H9 (cell line): ENCODE results near the gene CCDC182. TPM values are rescaled to one million over a fixed set of nuclear protein-coding genes. Genes with fewer than 3 reads are reported as not detected.

ENCODE experiments used
- DNase-seq: peaks from one replicate; pipeline ENCODE4 v3.0.0-alpha.2; 2017
- H2AFZ ChIP-seq: one replicate; pipeline ENCODE4 v1.6.1; 2013; ENCODE audit warnings: mild to moderate bottlenecking, low read length, control low read depth, moderate library complexity
- H2AK5ac ChIP-seq: 2 replicates; pipeline ENCODE4 v1.6.1; 2013; ENCODE audit warnings: low read length, control low read depth, mixed read lengths; ENCODE audit not compliant: insufficient read length
- H2BK120ac ChIP-seq: one replicate; pipeline ENCODE4 v1.6.1; 2013; ENCODE audit warnings: low read depth, mild to moderate bottlenecking, low read length, control low read depth, inconsistent platforms; ENCODE audit not compliant: poor library complexity, severe bottlenecking
- H2BK12ac ChIP-seq: 2 replicates; pipeline ENCODE4 v1.6.1; 2013; ENCODE audit warnings: low read length, control low read depth, mixed read lengths, low read depth; ENCODE audit not compliant: insufficient read length
- H2BK15ac ChIP-seq: 2 replicates; pipeline ENCODE4 v1.6.1; 2013; ENCODE audit warnings: low read depth, low read length, control low read depth
- H2BK20ac ChIP-seq: one replicate; pipeline ENCODE4 v1.6.1; 2013; ENCODE audit warnings: low read depth, mild to moderate bottlenecking, low read length, control low read depth, inconsistent platforms; ENCODE audit not compliant: poor library complexity, severe bottlenecking
- H2BK5ac ChIP-seq: 2 replicates; pipeline ENCODE4 v1.6.1; 2013; ENCODE audit warnings: low read length, control low read depth, mixed read lengths; ENCODE audit not compliant: insufficient read length
- H3K14ac ChIP-seq: 2 replicates; pipeline ENCODE4 v1.6.1; 2013; ENCODE audit warnings: low read length, control low read depth; ENCODE audit not compliant: insufficient read depth
- H3K18ac ChIP-seq: 2 replicates; pipeline ENCODE4 v1.6.1; 2013; ENCODE audit warnings: low read depth, mild to moderate bottlenecking, mixed read lengths, low read length, control low read depth; ENCODE audit not compliant: insufficient read length
- H3K23ac ChIP-seq: 2 replicates; pipeline ENCODE4 v1.6.1; 2013; ENCODE audit warnings: low read length, control low read depth, mixed read lengths, low read depth; ENCODE audit not compliant: insufficient read length
- H3K23me2 ChIP-seq: 2 replicates; pipeline ENCODE4 v1.6.1; 2013; ENCODE audit warnings: low read depth, mild to moderate bottlenecking, mixed read lengths, low read length, control low read depth; ENCODE audit not compliant: insufficient read length, poor library complexity, severe bottlenecking
- H3K27ac ChIP-seq: 2 replicates; pipeline ENCODE4 v1.5.1; 2013; ENCODE audit warnings: low read length, control low read depth, mixed read lengths, low read depth; ENCODE audit not compliant: insufficient read length
- H3K27me3 ChIP-seq: 2 replicates; pipeline ENCODE4 v1.6.1; 2013; ENCODE audit warnings: low read length, control low read depth, inconsistent platforms; ENCODE audit not compliant: insufficient read depth
- H3K4ac ChIP-seq: 2 replicates; pipeline ENCODE4 v1.6.1; 2013; ENCODE audit warnings: low read depth, mild to moderate bottlenecking, control low read depth, inconsistent platforms, low read length, moderate library complexity
- H3K4me1 ChIP-seq: 2 replicates; pipeline ENCODE4 v1.6.1; 2013; ENCODE audit warnings: low read length, control low read depth, inconsistent platforms; ENCODE audit not compliant: insufficient read depth
- H3K4me2 ChIP-seq: 2 replicates; pipeline ENCODE4 v1.6.1; 2013; ENCODE audit warnings: low read length, control low read depth, mixed read lengths; ENCODE audit not compliant: insufficient read length, insufficient read depth
- H3K56ac ChIP-seq: 2 replicates; pipeline ENCODE4 v1.6.1; 2013; ENCODE audit warnings: low read depth, mild to moderate bottlenecking, mixed read lengths, low read length, control low read depth; ENCODE audit not compliant: insufficient read length
- H3K79me1 ChIP-seq: 2 replicates; pipeline ENCODE4 v1.6.1; 2013; ENCODE audit warnings: low read depth, mild to moderate bottlenecking, moderate library complexity, low read length, control low read depth, inconsistent platforms; ENCODE audit not compliant: insufficient read depth, poor library complexity, severe bottlenecking
- H3K79me2 ChIP-seq: 2 replicates; pipeline ENCODE4 v1.6.1; 2013; ENCODE audit warnings: low read length, control low read depth, inconsistent platforms; ENCODE audit not compliant: insufficient read depth
- H3K9ac ChIP-seq: 2 replicates; pipeline ENCODE4 v1.6.1; 2013; ENCODE audit warnings: low read length, control low read depth, mixed read lengths; ENCODE audit not compliant: insufficient read length; ENCODE audit errors: extremely low read depth
- H3K9me3 ChIP-seq: one replicate; pipeline ENCODE4 v1.6.1; 2013; ENCODE audit warnings: low read depth, low read length, inconsistent platforms; ENCODE audit not compliant: control insufficient read depth
- H3T11ph ChIP-seq: one replicate; pipeline ENCODE4 v1.6.1; 2013; ENCODE audit warnings: mild to moderate bottlenecking, low read length, control low read depth, inconsistent platforms
- H4K20me1 ChIP-seq: one replicate; pipeline ENCODE4 v1.6.1; 2013; ENCODE audit not compliant: control insufficient read depth, insufficient read length, insufficient read depth
- H4K5ac ChIP-seq: 2 replicates; pipeline ENCODE4 v1.6.1; 2013; ENCODE audit warnings: low read depth, mild to moderate bottlenecking, mixed read lengths, low read length, control low read depth; ENCODE audit not compliant: insufficient read length
- H4K8ac ChIP-seq: replicated peaks from 2 replicates; pipeline ENCODE4 v1.6.1; 2013; ENCODE audit warnings: low read length, control low read depth, mixed read lengths, low read depth; ENCODE audit not compliant: insufficient read length
- H4K91ac ChIP-seq: 2 replicates; pipeline ENCODE4 v1.6.1; 2013; ENCODE audit warnings: low read depth, mild to moderate bottlenecking, moderate library complexity, mixed read lengths, low read length, control low read depth; ENCODE audit not compliant: insufficient read length
- H3K27ac Mint-ChIP-seq, 3 experiments: 2 replicates in 2 of 3; 3 replicates in 1 of 3; pipeline ENCODE4 v1.8.0; 2020 to 2021; ENCODE audit warnings: mixed read lengths in 3 of 3, mild to moderate bottlenecking in 1 of 3, moderate library complexity in 1 of 3
- H3K27me3 Mint-ChIP-seq: 2 replicates; pipeline ENCODE4 v1.8.0; 2021; ENCODE audit warnings: low read depth, mild to moderate bottlenecking, moderate library complexity, mixed read lengths
- H3K36me3 Mint-ChIP-seq, 3 experiments: 2 replicates in 2 of 3; 3 replicates in 1 of 3; pipeline ENCODE4 v1.8.0; 2020 to 2021; ENCODE audit warnings: low read depth in 3 of 3, mixed read lengths in 3 of 3; ENCODE audit not compliant: insufficient read depth in 1 of 3
- H3K4me1 Mint-ChIP-seq, 2 experiments: 2 replicates each; pipeline ENCODE4 v1.8.0; 2020; ENCODE audit warnings: mixed read lengths in 2 of 2
- H3K4me3 Mint-ChIP-seq, 2 experiments: 2 replicates in 1 of 2; 3 replicates in 1 of 2; pipeline ENCODE4 v1.8.0; 2020 to 2021; ENCODE audit warnings: mild to moderate bottlenecking in 2 of 2, mixed read lengths in 2 of 2, moderate library complexity in 1 of 2
- H3K9me3 Mint-ChIP-seq, 2 experiments: 2 replicates in 1 of 2; 3 replicates in 1 of 2; pipeline ENCODE4 v1.8.0; 2020; ENCODE audit warnings: mild to moderate bottlenecking in 2 of 2, mixed read lengths in 2 of 2, moderate library complexity in 1 of 2
- CTCF ChIP-seq: fragments of 200-600 bp; sonication (generic); conservative IDR thresholded peaks from 3 replicates; pipeline ENCODE4 v1.8.0; 2021; ENCODE audit warnings: antibody characterized with exemption, mild to moderate bottlenecking
- WGBS: extraction: QIAGEN DNeasy Blood & Tissue Kit; methylation state at CpG from one replicate; pipeline ENCODE4 v1.1.7; 2013; ENCODE audit warnings: missing lambda C conversion rate, low lambda C conversion rate, mixed read lengths; ENCODE audit not compliant: insufficient read length; ENCODE audit errors: extremely low coverage; 5-methylcytosine and 5-hydroxymethylcytosine counted together
- total RNA-seq: library from RNA; stranded (reverse); gene quantifications from 2 replicates; pipeline ENCODE4 v1.2.1, GENCODE V29; 2021

Gene CCDC182
- total RNA-seq, 1 experiment from 2014 or later, result not detected

GRCh38 chr17:57696050-57696449, 49.0 kb downstream of the CCDC182 start:
- Histone ChIP-seq H3K79me2 (no peaks in the 10 kb centered on the region), H3T11ph (no peak overlapping the region), H2BK120ac (no peak overlapping the region), H2BK5ac (no peak overlapping the region), H3K23me2 (no peaks in the 10 kb centered on the region), H2BK20ac (no peak overlapping the region), H2AFZ (no peak overlapping the region), H3K9ac (no peak overlapping the region), H3K27me3 (no peaks in the 10 kb centered on the region), H4K91ac (no peak overlapping the region), H4K8ac (no peak overlapping the region), H2AK5ac (no peak overlapping the region), H3K4me2 (no peak overlapping the region), H3K18ac (no peak overlapping the region), H3K27ac (no peak overlapping the region), H3K23ac (no peak overlapping the region), H3K14ac (no peak overlapping the region), H3K9me3 (no peaks in the 10 kb centered on the region), H4K5ac (no peak overlapping the region), H3K4ac (no peak overlapping the region), H3K4me1 (no peaks in the 10 kb centered on the region), H4K20me1 (no peaks in the 10 kb centered on the region), H2BK15ac (no peak overlapping the region), H2BK12ac (no peak overlapping the region), H3K79me1 (no peaks in the 10 kb centered on the region), H3K56ac (no peak overlapping the region)
- Mint-ChIP-seq H3K4me3 (no peak overlapping the region), H3K9me3 (peaks cover 8 to 15% of the 10 kb centered on the region in 2 experiments), H3K27ac (no peak overlapping the region), H3K27me3 (peaks cover 4% of the 10 kb centered on the region), H3K36me3 (peaks cover 0 to 14% (median 5%) of the 10 kb centered on the region in 3 experiments; a peak in 5 of 7 replicates), H3K4me1 (peaks cover 9 to 10% of the 10 kb centered on the region in 2 experiments)
- DNase-seq, result no peak
- no peak for TF ChIP-seq CTCF
- no CpG with 5 or more reads among the region's 3 CpGs for WGBS

Other genes with a start within 250 kb of the CCDC182 start
- gene MRPS23, start 104.7 kb upstream of the CCDC182 start, total RNA-seq, result 62.0 and 65.9 TPM in 2 replicates
- 6.5 and 7.3 TPM in 2 replicates for gene CUEDC1, start 210.1 kb upstream of the CCDC182 start, total RNA-seq
- 57.7 and 58.1 TPM in 2 replicates for gene VEZF1, start 243.0 kb upstream of the CCDC182 start, total RNA-seq